Measurements from ENCODE around the gene C16orf82.

GRCh38 chr16:27111486-27111885 lies 44.8 kb downstream of the C16orf82 start:
- no peak for TF ChIP-seq FOSL1 (IDR thresholded peaks at IDR 0.05; ENCODE audit: insufficient read depth, low read depth, low read length)
- no peak for TF ChIP-seq RAD21 (IDR thresholded peaks at IDR 0.05 in 1 of 2, conservative IDR thresholded peaks at IDR 0.05 in 1 of 2; ENCODE audit: low read depth in 2 of 2, low read length in 2 of 2)
- TF ChIP-seq SIN3A (conservative IDR thresholded peaks at IDR 0.05 in 1 of 2, IDR thresholded peaks at IDR 0.05 in 1 of 2; ENCODE audit: low read depth in 1 of 2, low read length in 2 of 2) = no peak
- no peak for TF ChIP-seq BACH1 (IDR thresholded peaks at IDR 0.05; ENCODE audit: low read length)
- TF ChIP-seq EP300 (IDR thresholded peaks at IDR 0.05; ENCODE audit: borderline replicate concordance in 1 of 2, low read depth in 2 of 2, low read length in 2 of 2) = no peak
